Measurements from ENCODE around the gene MALT1.
"Not testable (repeated sequence)": the region's sequence is repeated elsewhere in the genome, so short reads cannot be mapped to it uniquely, and the experiment has no call there.

The MALT1 gene

GRCh38 chr18:58732471-58732870, 61.2 kb downstream of the MALT1 start:
- no peak for DNase-seq (ENCODE audit: low read depth)

- DNase-seq (ENCODE audit: low read depth): no peak
Measured at GRCh38 chr18:58733866-58734265, 62.6 kb downstream of the MALT1 start.

GRCh38 chr18:58738322-58738721, 67.1 kb downstream of the MALT1 start:
- DNase-seq (ENCODE audit: low read depth): no peak

GRCh38 chr18:58745914-58746313, 74.6 kb downstream of the MALT1 start:
- DNase-seq (ENCODE audit: low read depth): no peak

GRCh38 chr18:58748899-58749595, 77.8 kb downstream of the MALT1 start:
- no peak for DNase-seq (ENCODE audit: low read depth)

- no peak for DNase-seq (ENCODE audit: low read depth)
Measured at GRCh38 chr18:58753976-58754375, 82.7 kb downstream of the MALT1 start.

- DNase-seq (ENCODE audit: low read depth): no peak
Measured at GRCh38 chr18:58754544-58755068, 83.3 kb downstream of the MALT1 start.

- DNase-seq (ENCODE audit: low read depth): no peak
Measured at GRCh38 chr18:58755304-58756010, 84.2 kb downstream of the MALT1 start.

GRCh38 chr18:58756148-58756547, 84.9 kb downstream of the MALT1 start:
- no peak for DNase-seq (ENCODE audit: low read depth)

- DNase-seq (ENCODE audit: low read depth): no peak
Measured at GRCh38 chr18:58756596-58757240, 85.5 kb downstream of the MALT1 start.

GRCh38 chr18:58757351-58757750, 86.1 kb downstream of the MALT1 start:
- not testable (repeated sequence) for DNase-seq (ENCODE audit: low read depth)

GRCh38 chr18:58758046-58758445, 86.8 kb downstream of the MALT1 start:
- no peak for DNase-seq (ENCODE audit: low read depth)

GRCh38 chr18:58758606-58759005, 87.3 kb downstream of the MALT1 start:
- DNase-seq (ENCODE audit: low read depth): no peak

GRCh38 chr18:58761241-58761969, 90.1 kb downstream of the MALT1 start:
- no peak for DNase-seq (ENCODE audit: low read depth)

GRCh38 chr18:58761970-58762780, 90.9 kb downstream of the MALT1 start:
- no peak for DNase-seq (ENCODE audit: low read depth)

- DNase-seq (ENCODE audit: low read depth): no peak
Measured at GRCh38 chr18:58762781-58763171, 91.5 kb downstream of the MALT1 start.

GRCh38 chr18:58766164-58766563, 94.9 kb downstream of the MALT1 start:
- DNase-seq (ENCODE audit: low read depth): no peak

- no peak for DNase-seq (ENCODE audit: low read depth)
Measured at GRCh38 chr18:58766946-58767345, 95.7 kb downstream of the MALT1 start.

- peak; percentile 48 for DNase-seq (ENCODE audit: low read depth)
Measured at GRCh38 chr18:58768293-58768974, 97.2 kb downstream of the MALT1 start.

GRCh38 chr18:58769321-58769720, 98.1 kb downstream of the MALT1 start:
- no peak for DNase-seq (ENCODE audit: low read depth)

- DNase-seq (ENCODE audit: low read depth): no peak
Measured at GRCh38 chr18:58770601-58771000, 99.3 kb downstream of the MALT1 start.
